HG02678 (cell line): ENCODE results near the gene BBS2.

ENCODE experiments used
- ATAC-seq: cut with Tn5 transposase; IDR thresholded peaks from one replicate; pipeline ENCODE4 v1.9.1; 2021; ENCODE audit warnings: mild to moderate bottlenecking, moderate library complexity; ENCODE audit not compliant: unreplicated experiment

BBS2 gene, protein sequence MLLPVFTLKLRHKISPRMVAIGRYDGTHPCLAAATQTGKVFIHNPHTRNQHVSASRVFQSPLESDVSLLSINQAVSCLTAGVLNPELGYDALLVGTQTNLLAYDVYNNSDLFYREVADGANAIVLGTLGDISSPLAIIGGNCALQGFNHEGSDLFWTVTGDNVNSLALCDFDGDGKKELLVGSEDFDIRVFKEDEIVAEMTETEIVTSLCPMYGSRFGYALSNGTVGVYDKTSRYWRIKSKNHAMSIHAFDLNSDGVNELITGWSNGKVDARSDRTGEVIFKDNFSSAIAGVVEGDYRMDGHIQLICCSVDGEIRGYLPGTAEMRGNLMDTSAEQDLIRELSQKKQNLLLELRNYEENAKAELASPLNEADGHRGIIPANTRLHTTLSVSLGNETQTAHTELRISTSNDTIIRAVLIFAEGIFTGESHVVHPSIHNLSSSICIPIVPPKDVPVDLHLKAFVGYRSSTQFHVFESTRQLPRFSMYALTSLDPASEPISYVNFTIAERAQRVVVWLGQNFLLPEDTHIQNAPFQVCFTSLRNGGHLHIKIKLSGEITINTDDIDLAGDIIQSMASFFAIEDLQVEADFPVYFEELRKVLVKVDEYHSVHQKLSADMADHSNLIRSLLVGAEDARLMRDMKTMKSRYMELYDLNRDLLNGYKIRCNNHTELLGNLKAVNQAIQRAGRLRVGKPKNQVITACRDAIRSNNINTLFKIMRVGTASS

DNA sequence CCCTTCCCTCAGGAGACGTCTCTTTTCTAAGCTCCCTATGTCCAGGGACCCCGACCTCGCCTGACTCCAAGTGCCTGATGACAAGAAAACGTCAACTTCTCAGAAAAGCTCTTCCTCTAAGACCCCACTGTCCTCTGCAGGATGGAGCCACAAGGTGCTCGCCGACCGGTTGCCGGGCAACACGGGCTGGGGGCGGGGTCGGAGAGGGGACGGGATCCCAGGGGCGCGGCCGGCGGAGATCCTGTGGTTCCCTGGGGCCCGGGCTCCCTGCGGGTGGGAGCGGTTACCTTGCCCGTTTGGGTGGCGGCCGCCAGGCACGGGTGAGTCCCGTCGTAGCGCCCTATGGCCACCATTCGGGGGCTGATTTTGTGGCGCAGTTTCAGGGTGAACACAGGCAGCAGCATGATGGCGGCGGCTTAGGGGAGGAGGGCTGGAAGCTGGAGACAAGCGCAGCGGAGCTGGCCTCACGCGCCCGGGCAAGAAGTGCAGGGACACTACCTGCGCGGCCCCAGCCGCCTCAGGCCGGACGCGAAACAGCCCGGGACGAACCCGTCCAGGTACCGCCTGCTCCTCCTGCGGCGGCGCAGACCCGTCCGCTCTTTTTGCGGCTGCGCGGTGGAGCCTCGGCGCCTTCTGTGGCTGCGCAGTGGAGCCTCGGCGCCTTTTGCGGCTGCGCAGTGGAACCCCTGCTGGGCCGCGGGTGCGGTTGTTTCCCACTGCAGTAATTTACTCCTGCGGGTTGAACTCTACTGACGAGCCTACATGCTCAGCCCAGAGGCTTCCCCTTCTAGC is at the start of gene BBS2:
Gene BBS2, minus strand, starts transcription at position 566 of the 792 bp plus-strand sequence. Its CDS starts 162 bp downstream, at position 404.
- peak; percentile 86 for ATAC-seq

DNA sequence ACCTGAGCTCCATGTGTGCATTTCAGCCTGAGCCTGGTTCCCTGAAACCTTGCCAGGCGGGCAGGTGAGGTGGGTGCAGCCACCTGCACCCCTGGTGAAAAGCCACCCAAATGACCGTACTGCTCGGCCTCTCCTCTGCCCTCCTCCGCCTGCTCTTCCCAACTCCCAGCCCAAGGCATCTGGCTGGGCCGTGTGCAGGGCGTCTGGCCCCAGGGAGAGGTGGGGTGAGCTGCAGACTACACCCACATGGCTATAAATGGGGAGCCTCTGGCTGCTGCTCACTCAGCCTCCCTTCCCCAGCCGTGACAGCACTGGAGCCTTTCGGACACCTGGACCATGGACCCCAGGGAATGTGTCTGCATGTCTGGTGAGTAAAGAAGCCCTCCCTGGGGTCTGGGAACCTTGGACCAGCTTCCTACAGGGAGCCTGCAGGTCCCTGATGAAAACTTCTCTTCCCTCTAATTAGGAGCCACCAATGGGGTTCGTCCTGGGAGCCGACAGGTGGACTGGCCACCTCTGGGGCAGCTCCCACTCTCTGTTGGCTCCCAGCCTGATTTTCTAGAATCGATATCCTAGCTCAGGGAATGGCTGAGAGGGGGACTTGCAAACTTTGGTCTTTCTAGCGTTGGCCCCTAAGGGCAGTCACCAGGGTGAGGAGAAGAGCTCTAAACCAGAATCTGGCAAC is 45.1 kb upstream of the BBS2 start, which contains the start of gene MT4:
Gene MT4, plus strand, starts transcription at position 281 of the 685 bp plus-strand sequence. Its CDS starts 56 bp downstream, at position 337.
- no peak for ATAC-seq

DNA sequence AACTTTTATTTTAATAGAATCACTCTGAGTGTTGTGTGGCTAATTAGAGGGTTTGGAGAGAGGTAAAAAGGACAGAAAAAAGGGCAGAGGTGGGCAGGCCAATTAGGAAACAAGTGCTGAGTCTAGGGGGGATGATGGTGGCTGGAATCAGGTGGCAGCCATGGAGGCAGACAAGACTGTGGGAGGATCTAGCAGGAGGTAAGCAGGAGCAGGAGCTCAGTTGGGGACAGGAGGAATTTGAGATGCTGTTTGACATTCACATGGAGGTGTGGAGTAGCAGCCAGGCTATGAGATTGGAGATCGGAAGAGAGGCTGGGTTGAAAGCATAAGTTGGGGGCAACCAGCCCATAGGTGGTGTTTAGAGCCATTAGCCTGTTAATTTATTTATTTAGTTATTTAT is 41.3 kb upstream of the BBS2 start:
- ATAC-seq: no peak

DNA sequence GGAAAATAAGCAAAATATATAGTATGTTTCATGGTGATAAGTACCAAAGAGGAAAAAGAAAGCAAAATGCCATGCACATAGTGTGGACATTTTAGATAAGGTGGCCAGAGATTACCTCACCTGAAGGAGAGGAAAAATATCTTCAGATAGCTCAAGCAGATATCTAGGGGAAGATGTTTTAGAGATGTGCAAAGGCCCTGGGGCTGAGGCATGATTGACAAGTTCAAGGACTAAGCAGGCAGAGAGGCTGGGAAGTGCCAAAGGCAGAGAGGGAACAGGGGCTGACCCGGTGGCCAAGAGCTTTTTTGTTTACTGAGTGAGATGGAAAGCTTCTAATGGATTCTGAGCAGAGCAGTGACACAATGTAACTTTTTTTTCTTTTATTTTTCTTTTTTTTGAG is 40.6 kb upstream of the BBS2 start:
- ATAC-seq: no peak

DNA sequence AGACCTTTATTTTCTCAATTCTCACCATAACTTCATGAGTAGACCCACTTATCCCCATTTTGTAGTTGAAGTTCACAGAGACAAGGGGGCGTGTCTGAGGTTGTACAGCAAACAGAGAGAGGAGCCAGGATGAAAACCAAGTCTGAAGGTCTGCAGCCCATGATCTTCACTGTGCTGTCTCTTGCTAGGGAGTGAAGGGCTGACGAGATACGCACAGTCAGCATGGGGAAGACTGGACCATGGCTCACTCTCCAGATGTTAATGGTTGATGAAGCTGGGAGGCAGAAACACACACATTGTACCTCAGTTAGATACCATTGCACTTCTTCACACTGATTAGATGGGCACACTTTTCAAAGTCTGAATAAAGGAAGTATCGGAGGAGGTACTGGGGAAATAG is 39.3 kb upstream of the BBS2 start:
- no peak for ATAC-seq

DNA sequence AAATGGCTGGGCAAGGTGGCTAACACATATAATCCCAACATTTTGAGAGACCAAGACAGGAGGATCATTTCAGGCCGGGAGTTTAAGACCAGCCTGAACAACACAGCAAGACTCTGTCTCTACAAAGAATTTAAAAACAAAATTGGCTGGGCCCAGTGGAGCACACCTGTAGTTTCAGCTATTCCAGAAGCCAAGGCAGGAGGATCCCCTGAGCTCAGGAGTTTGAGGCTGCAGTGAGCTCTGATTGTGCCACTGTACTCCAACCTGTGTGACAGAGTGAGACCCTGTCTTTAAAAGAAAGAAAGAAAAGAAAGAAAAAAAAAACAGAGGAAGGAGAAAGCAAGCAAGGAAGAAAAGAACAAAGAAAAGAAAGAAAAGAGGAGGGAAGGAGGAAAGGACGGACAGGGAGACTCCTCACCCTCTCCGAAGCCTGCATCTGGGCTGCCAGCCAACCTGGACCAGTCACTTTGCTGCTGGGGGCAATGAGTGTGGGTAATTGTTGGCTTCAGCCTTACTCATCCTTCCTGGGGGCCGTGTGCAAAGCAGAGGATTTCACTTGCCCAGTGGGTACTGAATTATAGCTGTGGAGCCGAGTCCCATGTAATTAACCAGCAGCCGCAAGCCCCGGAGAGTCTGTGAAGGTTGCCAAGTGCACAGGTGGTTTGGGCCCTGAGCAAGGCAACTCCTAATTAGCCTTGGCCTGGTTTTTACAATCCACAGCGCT is 38.4 kb upstream of the BBS2 start:
- no peak for ATAC-seq

DNA sequence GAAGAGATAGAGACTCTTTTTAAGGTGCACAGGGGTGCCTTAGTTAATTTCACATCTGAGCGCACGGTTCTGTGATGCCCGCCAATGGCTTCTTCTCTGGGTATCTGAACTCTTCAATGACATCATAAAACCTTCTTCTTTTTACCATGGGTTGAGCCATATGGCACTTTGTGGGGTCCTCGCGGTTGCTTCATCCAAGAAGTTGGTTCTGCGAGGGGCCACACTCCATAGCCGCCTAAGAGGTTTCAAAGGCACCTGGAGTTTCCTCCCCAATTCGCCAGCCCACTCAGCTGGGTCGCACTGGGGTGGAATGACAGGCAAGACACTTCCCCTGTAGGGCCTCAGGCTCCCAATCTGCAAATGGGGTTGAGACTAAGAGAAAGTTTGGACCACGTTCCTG is 34.6 kb upstream of the BBS2 start:
- no peak for ATAC-seq

DNA sequence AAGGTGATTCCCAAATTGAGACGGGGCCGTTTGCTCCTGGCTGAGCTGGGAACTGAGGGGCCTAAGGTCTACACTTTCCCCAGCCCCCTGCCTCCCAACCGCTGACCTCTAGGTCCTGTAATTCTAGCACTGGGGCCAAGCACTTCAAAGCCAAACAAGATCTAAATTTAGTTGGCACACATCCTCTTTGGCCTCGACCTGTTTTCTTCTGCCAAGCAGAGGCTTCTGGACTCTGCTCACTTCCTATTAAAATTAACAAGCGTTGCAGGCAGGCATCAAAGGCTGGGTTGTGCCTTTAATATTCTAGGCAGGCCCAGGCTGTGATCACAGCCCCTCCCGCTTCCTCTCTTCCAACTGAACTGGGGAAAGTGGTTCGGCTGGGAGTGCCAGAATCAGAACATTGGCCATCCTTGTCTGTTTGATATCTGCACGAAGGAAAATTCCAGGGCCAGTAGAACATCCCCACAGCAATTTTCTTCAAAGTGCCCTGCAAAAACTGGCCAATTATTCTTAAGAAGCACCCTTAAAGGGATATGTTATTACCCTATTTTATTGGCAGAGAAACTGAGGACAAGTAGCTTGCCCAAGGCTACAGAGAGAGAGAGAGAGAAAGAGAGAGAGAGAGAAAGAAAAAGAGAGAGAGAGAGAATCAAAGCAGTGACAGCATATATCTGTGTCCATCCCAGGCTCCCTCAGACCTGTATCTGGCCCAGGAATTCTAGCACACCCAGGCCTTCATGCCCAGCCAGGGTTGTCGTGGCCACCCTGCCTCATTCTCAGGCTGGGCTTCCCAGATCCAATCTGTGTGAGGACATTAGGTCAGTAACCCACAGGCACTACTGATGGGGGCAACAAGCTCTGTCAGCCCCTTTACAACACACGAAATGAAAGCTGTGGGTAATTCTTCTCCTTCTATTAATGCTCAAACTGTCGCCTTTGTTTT is 32.2 kb upstream of the BBS2 start:
- no peak for ATAC-seq

DNA sequence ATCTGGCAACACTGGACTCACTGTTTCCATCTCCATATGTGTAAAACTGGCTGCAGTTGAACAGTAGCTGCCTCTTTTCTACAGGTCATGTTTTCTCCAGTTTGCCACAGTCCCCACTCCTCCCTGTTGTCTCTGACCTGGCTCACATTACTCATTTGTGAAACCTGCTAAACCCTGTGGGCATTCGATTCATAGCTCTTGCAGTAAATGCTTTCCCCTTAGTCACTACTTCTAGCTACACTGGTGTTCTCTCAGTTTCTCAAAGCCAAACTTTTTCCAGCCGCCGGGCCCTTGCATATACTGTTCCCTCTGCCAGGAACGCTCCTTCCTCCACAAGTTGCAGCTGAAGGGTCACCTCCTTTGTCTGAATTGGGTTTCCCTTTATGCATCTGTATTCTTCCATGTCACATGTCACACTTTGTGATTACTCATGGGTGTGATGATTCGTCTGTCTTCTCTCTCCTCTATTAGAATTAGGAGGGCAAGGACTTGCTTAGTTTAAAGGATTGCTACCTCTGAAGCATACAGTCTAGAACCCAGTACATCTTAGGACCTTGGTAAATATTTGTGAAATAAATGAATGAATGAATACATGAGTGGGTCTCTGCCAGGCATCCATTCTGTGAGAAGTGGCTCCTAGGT is 30.0 kb upstream of the BBS2 start:
- no peak for ATAC-seq

DNA sequence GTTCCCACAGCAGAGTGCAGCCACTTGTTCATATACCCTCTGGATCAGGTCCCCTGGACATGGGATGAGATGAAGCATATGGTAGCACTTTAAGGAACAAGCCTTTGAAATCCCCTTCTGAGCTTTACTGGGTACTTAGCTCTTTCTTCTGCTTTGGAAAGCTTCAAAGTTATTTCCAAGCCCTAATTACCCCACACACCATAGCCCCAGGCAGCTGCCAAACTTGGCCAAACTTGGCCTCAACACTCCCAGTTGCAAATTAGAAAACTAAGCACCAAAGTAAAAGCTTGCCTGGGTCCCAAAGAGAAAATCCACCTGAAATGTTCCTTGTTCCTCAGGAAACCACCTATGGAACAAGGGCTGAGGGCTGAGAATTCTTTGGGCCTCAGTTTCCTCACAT is 29.3 kb upstream of the BBS2 start:
- no peak for ATAC-seq

DNA sequence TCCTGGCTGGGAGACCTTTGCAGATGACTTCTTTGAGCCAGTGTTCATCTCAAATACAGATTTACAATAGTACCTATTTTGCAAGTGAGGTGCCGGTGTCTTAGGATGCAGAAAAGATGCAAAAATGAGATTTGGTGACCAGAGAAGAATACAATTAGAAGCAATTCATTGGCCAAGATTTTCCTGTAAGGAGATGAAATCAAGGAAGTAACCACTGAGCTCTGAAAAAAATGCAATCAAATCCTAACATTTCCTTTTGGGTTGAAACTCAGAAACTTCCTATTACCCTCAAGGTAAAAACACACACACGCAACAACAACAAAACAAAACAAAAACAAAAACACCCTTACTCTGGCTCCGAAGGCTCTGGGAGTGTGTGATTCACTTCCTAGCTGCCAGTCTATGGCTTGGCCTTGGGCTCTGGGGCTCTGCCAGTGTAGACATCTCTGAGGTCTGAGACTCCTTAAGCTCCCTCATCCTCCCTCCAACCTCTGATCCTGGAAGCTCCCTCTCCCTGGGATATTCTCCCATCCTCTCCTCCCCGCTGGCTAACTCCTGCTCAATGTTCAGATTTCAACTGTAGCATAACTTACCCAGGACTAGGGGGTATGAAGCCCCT is 28.2 kb upstream of the BBS2 start:
- ATAC-seq: no peak

DNA sequence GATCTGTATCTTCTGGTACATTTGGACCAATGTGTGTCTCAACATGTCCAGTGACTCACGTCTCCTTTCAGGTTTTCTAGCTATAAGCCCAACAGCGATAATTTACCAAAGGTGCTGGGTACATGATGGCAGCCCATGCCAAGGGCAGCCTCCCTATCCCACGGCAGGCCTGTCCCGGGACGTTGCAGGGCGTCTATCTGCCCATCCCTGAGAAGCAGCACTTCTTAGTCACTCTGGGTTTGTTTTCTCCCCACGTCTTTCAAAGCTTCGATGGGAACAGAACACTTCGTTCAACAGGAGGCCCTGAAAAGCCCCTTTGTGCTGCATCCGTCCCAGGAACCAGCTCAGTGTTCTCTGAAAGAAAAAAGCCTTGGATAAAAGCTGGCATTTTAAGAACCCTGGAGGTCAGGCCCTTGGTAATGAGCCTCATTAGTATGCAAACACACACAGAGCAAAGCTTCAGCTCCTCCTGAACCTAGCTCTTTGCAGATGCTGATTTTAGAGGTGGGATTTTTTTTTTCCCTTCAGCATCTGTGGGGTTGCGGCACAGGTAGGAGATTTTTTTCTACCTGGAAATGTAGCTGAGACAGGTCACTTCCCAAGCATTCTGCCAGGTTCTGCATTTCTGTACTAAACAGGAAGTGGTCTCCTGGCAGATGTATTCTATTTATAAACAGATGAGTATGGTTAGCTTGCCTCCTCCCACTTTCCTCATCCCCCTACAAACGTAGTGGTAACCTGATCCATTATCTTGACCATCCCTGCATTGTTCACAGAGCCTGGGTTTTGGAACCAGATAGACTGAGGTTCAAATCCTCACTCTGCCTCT is 27.5 kb upstream of the BBS2 start:
- ATAC-seq: no peak

DNA sequence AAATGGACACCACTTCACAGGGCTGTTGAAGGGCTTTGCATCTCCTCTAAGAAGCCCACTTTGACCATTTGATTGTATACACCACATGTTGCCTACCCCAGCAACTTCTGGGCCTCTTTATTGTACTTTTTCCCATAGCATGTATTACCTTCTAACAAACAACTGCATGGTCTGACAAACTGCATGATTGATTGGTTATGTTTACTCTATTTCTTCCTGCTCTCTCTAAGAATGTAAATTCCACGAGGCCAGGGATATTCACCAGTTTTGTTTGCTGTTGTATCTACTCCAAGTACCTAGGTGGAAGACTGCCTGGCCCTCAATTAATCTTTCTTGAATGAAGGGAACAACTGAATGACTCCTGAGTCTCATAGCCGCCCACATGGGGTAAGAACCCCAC is 22.2 kb upstream of the BBS2 start:
- no peak for ATAC-seq

DNA sequence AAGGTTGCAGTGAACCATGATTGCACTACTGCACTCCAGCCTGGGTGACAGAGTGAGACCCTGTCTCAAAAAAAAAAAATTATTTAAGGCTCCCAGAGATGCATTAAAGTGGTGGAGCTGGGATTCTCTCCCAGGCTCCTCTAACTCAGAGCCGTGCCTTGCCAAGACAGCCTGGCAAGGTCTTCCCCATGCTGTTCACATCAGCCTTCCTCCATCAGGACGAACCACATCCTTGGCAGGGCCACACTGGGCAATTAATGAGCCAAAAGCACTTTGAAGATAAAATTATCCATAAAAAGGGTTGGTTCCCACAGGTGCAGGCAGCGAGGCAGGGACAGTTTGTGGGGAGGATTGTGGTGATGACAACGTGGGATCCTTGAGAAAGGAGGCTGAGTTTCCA is 19.8 kb upstream of the BBS2 start:
- no peak for ATAC-seq

DNA sequence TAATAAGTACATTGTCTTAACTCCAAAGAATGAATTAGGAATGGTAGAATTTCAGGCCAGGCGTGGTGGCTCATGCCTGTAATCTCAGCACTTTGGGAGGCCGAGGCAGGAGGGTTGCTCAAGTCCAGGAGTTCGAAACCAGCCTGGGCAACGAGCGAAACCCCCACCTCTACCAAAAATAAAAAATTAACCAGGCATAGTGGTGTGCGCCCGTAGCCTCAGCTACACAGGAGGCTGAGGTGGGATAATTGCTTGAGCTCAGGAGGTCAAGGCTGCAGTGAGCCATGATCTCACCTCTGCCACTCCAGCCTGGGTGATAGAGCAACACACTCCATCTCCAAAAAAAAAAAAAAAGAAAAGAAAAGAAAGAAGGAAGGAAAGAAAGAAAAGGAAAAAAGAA is 18.5 kb upstream of the BBS2 start:
- ATAC-seq: no peak

DNA sequence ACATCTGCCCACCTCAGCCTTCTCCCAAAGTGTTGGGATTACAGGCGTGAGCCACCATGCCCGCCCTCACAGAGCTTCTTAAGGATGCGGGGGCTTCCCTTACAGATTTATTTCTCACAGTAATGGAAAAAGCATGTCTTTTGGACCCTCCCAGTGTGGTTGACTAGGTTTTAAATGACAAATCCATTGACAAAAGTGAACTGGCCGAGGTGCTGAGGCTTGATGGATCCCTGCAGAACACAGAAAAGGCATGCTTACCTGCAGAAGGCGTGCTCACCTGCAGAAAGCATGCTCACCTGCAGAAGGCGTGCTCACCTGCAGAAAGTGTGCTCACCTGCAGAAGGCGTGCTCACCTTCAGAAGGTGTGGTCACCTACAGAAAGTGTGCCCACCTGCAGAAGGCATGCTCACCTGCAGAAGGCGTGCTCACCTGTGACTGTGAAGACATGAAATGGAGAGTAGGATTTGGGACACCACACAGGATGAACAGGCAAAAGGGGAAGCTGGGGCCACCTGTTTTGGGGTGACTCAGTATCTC is 15.1 kb upstream of the BBS2 start:
- no peak for ATAC-seq

DNA sequence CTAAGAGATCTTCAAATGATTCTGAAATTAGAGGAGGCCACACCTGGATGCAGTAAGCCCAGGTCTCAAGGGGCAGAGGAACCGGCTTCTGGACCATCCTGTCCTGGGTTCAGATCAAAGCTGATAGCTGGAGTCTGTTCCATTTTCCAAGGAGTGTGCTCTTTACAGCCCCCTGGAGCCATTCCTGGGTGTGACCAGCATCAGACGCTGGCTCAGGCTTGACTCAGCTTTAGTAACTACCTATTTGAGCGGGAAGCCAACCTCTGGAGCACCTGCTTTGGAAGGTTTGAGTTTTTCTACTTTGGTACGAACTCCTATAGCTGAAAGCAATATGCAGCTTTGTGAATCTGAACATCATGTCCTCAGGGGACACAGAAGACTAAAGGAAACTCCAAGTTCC is 12.9 kb upstream of the BBS2 start:
- no peak for ATAC-seq
